NOMO-1 treated with dmso at 0.1 percent for 144 hours (cell line): ENCODE data around the gene ELAVL1.
"Not testable (repeated sequence)": the region's sequence is repeated elsewhere in the genome, so short reads cannot be mapped to it uniquely, and the experiment has no call there.

Experiments
- DNase-seq: peaks from one replicate; lab custom pipeline; 2025; ENCODE audit not compliant: unreplicated experiment; lab: John Stamatoyannopoulos, UW

ELAVL1 gene

GRCh38 chr19:7970716-7971448, 34.6 kb downstream of the ELAVL1 start:
- DNase-seq, result no peak

GRCh38 chr19:7969555-7969939, 35.9 kb downstream of the ELAVL1 start:
- no peak for DNase-seq

DNA sequence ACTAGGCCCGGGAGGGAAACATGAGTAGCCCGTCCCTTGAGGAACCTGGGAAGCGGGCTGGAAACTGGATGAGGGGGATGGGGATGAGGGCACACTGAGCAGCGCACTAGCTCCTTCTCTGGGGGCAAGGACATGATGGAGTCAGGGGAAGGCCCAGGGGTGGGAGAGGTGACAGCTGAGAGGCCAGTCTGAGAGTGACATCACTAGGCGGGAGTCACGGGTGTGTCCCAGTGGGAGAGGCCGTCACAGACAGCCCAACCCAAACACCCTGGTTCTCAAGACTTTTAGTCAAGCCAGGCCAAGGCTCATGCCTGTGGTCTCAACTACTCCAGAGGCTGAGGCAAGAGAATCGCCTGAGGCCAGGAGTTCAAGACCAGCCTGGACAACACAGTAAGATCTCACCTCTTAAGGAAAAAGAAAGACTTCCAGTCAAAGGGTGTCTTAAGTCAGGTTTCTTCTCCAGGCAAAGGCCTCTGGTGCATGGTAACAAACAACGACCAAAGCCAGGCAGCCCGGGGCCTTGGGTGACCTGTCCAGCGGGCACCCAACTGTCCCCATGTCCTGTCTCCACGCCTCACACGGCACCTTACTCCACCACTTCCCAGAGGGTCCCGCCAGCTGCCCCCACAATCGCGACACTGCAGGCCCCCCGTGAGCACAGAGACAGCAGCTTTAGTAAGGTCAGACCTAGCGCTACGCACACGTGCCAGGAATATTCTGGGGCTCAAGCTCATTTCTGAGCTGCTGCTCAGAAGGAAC, 36.5 kb downstream of the ELAVL1 start:
- DNase-seq, result no peak

- DNase-seq, result no peak
These were observed 37.2 kb downstream of the ELAVL1 start for GRCh38 chr19:7968008-7968795.

GRCh38 chr19:7965921-7966665, 39.3 kb downstream of the ELAVL1 start:
- no peak for DNase-seq

DNA sequence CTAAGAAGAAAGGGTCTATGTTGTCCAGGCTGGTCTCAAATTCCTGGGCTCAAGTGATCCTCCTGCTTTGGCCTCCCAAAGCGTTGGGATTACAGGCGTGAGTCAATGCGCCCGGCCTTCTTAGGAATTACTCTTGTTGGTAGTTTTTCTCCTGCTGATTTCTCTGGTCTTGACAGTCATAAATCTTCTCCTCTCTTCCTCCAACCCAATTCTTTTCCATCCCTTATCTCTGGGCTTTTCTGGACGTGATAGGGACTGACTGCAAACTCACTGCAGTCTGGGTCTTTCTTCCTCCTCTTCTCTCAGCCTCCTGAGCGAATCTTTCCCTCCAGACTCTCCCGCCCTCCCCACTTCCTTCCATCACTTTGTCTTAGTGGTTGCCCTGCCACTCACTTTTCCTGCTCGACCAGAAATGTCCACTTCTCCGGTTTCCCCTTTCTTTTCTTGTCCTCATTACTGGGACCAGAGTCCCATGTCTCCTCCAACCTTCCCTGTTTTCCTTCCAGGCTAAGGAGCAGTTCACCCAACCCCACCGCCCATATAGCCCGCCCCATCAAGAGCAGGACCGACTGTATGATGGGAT, 40.1 kb downstream of the ELAVL1 start:
- no peak for DNase-seq

DNA sequence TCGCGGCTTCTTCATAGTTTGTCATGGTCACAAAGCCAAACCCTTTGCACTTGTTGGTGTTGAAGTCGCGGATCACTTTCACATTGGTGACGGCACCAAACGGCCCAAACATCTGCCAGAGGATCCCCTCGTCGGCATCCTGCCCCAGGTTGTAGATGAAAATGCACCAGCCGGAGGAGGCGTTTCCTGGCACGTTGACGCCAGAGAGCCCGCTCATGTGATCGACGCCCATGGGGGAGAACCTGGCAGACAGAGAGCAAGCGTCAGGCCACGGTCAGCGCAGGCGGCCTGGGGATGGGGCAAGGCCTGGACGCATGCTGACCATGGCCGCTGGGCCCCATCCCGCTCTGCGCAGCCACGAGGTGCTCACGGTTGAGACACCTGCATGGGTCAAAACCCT, 41.9 kb downstream of the ELAVL1 start:
- no peak for DNase-seq

- no peak for DNase-seq
These were observed 42.7 kb downstream of the ELAVL1 start for GRCh38 chr19:7962644-7963268.

DNA sequence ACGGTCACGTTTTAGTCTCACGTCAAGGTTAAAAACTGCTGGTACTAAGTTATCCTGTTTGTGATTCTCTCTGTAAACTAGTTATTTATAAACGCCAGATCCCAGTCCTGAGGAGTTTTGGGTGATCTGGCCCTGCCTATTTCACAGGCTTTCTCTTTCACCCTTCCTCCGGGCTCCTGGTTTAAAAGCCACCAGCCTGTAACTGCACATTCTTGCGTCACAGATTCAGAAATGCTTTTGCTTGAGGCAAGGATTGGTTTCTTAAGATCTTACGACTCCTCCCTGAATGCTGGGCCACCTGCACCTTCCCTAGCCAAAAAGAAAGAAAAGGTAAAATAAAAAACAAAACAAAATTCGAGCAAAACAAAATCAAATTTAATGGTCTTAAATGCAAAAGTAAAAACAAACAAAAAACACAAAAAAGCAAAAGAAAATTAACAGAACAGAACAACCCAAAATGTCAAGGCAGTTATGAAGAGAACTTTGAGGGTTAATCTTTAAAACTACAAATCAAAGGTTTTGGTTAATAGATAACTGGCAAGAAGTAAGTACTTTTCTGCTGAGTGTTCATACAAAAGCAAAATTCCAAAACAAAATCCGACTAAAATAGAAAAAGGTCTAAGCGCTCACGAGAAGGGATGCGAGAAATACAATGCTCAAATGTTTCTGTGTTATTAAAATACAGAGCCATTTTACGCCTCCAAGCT, 43.4 kb downstream of the ELAVL1 start:
- DNase-seq, result no peak

DNA sequence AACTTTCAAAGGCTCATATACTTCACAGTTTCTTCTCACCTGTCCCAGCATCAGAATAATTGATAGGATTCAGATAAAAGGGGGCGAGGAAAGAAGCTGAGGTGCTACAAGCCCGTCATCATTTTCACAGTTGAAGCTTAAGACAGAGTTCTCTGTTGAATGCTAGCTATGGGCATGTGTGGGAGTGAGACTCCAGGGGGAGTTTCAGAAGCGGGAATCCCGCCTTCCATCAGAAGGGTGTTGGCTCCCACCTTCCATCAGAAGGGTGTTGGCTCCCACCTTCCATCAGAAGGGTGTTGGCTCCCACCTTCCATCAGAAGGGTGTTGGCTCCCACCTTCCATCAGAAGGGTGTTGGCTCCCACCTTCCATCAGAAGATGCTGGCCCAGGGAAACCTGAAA, 44.4 kb downstream of the ELAVL1 start:
- DNase-seq, result not testable (repeated sequence)

DNA sequence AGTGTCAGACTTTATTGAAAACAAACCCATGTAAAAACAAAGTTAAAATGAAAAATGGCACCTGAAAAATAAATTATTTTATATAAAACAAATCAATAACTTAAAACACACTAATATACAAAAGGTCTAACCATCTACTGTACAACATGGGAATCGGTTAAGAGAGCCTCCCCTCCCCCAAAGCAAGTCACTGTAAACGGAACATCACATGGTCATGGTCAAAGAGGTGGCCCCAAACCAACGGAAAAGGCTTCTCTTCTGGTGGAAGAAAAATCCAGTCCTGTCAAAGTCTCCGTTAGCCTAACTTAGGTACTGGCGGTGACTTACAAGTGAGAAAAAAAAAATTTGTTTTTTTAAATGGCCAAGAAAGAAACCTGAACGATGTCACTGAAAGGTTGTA, 46.2 kb downstream of the ELAVL1 start:
- DNase-seq, result no peak

- DNase-seq, result no peak
These were observed 49.7 kb downstream of the ELAVL1 start for GRCh38 chr19:7955696-7956095.

GRCh38 chr19:7953576-7953975, 51.9 kb downstream of the ELAVL1 start:
- no peak for DNase-seq

GRCh38 chr19:7953060-7953459, 52.4 kb downstream of the ELAVL1 start:
- no peak for DNase-seq

DNA sequence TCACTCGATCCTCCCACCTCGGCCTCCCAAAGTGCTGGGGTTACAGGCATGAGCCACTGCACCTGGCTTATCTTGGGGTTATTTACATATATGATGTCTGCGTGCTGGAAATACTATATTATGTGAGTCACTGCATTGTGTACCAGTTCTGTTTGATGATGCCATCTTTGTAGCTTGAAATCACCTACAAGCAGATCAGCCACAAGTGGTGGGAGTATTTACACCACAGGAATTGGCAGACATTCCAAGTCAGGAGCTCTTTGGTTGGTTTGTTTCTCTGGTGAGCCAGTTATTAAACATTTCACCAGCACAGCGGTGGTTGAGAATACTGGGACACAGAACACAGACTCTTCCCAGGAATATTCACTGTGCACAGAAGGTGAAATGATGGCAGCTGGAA, 57.5 kb downstream of the ELAVL1 start:
- DNase-seq, result no peak

GRCh38 chr19:7944177-7944761, 61.2 kb downstream of the ELAVL1 start:
- peak; percentile 74 for DNase-seq

DNA sequence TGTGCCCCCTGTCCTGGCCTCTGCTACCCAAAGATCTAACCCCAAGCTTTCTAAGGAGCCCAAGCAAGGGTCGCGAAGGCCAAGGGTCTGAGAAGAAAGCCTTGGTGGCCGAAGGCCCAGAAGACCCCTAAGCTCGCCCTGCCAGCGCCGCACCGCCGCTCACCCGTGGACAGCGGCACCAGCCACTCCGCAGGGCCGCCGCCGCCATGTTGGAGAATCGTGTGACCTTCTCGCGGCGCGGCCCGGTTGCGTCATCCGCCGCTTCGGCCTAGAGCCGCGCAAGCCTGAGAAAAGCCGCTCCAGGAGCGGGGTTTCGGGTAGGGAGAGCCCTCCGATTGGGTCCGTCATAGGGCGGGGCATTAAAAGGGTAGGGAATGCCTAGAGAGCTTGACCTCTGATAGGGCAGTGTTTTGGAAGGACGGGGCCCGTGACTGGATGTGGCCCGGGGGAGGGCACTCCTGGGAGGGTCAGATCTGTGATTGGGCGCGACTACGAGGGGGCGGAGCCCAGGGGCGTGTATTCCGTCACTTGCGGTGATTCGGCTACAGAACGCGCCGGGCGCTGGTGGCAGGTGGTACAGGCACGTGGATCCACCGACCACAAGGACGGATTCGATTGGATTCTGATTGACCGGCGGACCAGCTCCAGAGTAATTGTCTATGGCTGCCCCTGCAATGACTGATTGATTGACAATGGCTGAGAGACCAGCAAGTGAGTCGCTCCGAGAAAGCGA, 61.8 kb downstream of the ELAVL1 start, which contains the start of gene TIMM44:
TIMM44 (minus strand) TSS at position 223 of the 733 bp plus-strand sequence; CDS start at position 208, 15 bp downstream.
- peak; percentile 100 for DNase-seq

GRCh38 chr19:7942981-7943443, 62.4 kb downstream of the ELAVL1 start:
- DNase-seq, result no peak
